Stomach (tissue), 4 donors: ENCODE results near the gene CPEB2.

Source experiments
- POLR2A ChIP-seq, 4 donors: fragments of 450-650 bp; IDR thresholded peaks; one replicate each; pipeline ENCODE4 v1.6.1; 2016; ENCODE audit warnings: antibody characterized with exemption in 4 of 4, control low read depth in 2 of 4, mild to moderate bottlenecking in 1 of 4, moderate library complexity in 1 of 4
- POLR2AphosphoS5 ChIP-seq, 3 donors: sonication (generic); formaldehyde crosslinking; IDR thresholded peaks; one replicate each; pipeline ENCODE4 v1.6.1; 2016; ENCODE audit warnings: antibody characterized with exemption in 3 of 3
- TF ChIP-seq, protein P1 (sequence below), 7 experiments: fragments of 450-650 bp in 4 of 7; fragments of 200-600 bp in 3 of 7; sonication (generic) in 3 of 7; IDR thresholded peaks; one replicate each; pipeline ENCODE4 v1.5.1; 2016 to 2019; ENCODE audit warnings: antibody characterized with exemption in 7 of 7, control low read depth in 2 of 7, mild to moderate bottlenecking in 1 of 7

DNA sequence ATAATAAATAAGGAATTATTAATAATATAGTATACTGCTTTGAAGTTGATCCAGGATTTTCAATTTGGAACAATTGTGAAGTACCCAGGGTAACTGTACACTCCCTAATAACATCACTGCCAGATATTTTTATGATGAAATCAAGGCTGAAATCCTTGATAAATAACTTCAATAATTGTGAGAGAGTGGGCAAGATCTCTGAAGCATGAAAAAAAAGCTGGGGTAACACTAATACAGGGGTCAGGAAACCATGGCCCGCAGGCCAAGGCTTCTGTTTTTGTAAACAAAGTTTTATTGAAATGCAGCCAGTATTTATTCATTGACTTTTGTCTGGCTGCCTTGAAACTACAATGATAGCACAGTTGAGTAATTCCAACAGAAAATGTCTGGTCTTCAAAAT, 41.6 kb downstream of the CPEB2 start:
- TF ChIP-seq, protein P1, sequence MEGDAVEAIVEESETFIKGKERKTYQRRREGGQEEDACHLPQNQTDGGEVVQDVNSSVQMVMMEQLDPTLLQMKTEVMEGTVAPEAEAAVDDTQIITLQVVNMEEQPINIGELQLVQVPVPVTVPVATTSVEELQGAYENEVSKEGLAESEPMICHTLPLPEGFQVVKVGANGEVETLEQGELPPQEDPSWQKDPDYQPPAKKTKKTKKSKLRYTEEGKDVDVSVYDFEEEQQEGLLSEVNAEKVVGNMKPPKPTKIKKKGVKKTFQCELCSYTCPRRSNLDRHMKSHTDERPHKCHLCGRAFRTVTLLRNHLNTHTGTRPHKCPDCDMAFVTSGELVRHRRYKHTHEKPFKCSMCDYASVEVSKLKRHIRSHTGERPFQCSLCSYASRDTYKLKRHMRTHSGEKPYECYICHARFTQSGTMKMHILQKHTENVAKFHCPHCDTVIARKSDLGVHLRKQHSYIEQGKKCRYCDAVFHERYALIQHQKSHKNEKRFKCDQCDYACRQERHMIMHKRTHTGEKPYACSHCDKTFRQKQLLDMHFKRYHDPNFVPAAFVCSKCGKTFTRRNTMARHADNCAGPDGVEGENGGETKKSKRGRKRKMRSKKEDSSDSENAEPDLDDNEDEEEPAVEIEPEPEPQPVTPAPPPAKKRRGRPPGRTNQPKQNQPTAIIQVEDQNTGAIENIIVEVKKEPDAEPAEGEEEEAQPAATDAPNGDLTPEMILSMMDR (IDR thresholded peaks at IDR 0.05): no peak
- no peak for TF ChIP-seq POLR2AphosphoS5 (IDR thresholded peaks at IDR 0.05)
- no peak for TF ChIP-seq POLR2A (IDR thresholded peaks at IDR 0.05)
